Endothelial cell of umbilical vein (primary cell): Measurements from ENCODE around the gene SYNPO2.

ENCODE experiments used
- CTCF ChIP-seq, 2 donors: IDR thresholded peaks; 1 replicate in 1 of 2; 2 replicates in 1 of 2; pipeline ENCODE4 v1.5.1; 2011; ENCODE audit warnings: low read length in 2 of 2, mild to moderate bottlenecking in 2 of 2, moderate library complexity in 2 of 2, control low read depth in 1 of 2, inconsistent platforms in 1 of 2, low read depth in 1 of 2; ENCODE audit not compliant: insufficient read depth in 1 of 2; ENCODE audit errors: extremely low read depth in 1 of 2
- JUN ChIP-seq: IDR thresholded peaks from 2 replicates; pipeline ENCODE4 v1.6.1; 2011; ENCODE audit warnings: borderline replicate concordance, low read depth; ENCODE audit not compliant: insufficient read length, insufficient read depth
- POLR2A ChIP-seq: IDR thresholded peaks from 2 replicates; pipeline ENCODE4 v1.6.1; 2012; ENCODE audit warnings: low read depth, mild to moderate bottlenecking, control low read depth, low read length
- POLR2AphosphoS5 ChIP-seq: IDR thresholded peaks from 2 replicates; pipeline ENCODE4 v1.6.1; 2012; ENCODE audit warnings: low read depth, mild to moderate bottlenecking, control low read depth, low read length, moderate library complexity; ENCODE audit not compliant: insufficient read depth

GRCh38 chr4:118972167-118972566 lies 83.5 kb downstream of the SYNPO2 start:
- TF ChIP-seq POLR2AphosphoS5 (no peak), CTCF (IDR thresholded peaks at IDR 0.05; ENCODE audit: extremely low read depth in 1 of 2, insufficient read depth in 1 of 2, low read depth in 1 of 2, low read length in 2 of 2) (no peak), POLR2A (no peak), JUN (no peak)
